Measurements from ENCODE around the gene JAKMIP1.

GRCh38 chr4:6230502-6230785 is 30.1 kb upstream of the JAKMIP1 start:
- TF ChIP-seq CTCF (IDR thresholded peaks at IDR 0.05) (no peak), POLR2A (IDR thresholded peaks at IDR 0.05) (no peak)
